NCI-H82 (cell line): Measurements from ENCODE around the gene ACACB.
A peak's percentile ranks its signal among the peaks of the same experiment; 100 is the strongest.

Experiments used
- DNase-seq: peaks from one replicate; lab custom pipeline; 2025; lab: John Stamatoyannopoulos, UW

The ACACB gene

DNA sequence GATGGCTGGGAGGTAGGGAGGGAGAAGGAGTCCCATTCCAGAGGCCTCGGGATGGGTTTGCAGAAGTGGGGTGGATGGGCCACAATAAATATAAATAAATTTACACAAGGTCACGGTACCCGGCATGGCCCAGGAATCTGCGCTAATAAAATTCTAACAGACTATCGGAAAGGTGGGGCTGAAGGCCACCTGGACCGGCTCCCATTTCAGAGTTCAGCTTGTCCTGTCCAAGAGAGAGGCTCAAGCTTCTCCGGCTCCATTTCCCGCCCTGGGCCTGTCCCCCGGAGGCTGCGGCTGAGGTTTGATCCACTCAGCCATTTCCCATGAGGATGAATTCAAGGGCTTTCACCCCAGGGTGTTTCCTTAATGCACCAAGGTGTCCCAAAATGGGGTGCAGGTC, 162.5 kb downstream of the ACACB start:
- DNase-seq: no peak

- no peak for DNase-seq
These were observed 163.1 kb downstream of the ACACB start for GRCh38 chr12:109279525-109279924.

GRCh38 chr12:109281452-109281851, 165.1 kb downstream of the ACACB start:
- DNase-seq: no peak

DNA sequence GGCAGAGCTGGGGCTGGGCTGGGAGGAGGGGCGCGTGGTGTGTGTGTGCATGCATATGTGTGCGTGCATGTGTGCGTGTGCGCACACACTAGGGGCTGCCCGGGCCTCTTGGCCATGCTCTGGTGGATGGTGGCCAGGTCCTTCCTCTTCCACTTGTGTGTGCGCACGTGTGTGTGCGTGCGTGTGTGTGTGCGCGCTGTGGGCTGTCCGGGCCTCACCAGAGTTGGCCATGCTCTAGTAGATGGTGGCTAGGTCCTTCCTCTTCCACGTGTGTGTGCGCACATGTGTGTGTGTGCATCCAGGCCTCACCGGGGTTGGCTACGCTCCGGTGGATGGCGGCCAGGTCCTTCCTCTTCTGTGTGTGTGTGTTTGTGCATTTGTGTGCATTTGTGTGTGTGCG, 168.0 kb downstream of the ACACB start:
- DNase-seq: no peak

DNA sequence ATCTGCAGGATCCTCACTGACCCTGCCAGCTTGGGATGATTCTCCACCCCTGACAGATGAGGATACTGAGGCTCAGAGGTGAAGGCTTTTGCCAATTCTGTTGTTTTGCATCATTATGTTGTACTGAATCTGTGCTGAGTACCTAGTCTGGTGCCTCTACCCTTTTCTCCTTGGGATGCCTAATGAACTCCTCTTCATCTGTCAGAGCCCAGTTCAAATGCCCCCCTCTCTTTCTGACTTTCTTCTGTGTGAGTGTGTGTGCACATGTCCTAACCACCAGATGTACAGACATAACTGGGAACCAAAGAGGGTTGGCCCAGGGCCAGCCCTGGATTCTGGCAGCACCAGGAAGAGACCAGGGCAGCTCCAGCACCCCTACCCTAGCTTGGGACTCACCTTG, 169.9 kb downstream of the ACACB start:
- DNase-seq: no peak

DNA sequence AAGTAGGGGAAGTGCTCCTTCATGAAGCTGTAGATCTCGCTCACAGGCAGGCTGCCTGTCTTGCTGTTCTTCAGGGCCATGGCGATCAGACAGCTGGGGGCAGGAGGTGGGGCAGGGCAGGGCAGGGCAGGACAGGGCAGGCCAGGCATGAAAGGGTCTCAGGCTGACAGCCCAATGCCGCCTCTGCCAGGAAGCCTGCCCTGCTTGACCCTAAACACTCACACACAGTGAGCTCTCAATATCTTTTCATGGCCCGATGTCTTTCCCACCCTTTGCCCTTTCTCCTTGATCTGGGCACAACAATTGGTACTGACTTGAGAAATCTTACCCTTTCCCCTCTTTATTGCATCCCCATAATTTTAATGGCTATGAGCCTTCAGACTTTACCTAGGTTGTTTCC, 170.3 kb downstream of the ACACB start:
- DNase-seq: no peak

GRCh38 chr12:109287181-109287580, 170.8 kb downstream of the ACACB start:
- no peak for DNase-seq

DNA sequence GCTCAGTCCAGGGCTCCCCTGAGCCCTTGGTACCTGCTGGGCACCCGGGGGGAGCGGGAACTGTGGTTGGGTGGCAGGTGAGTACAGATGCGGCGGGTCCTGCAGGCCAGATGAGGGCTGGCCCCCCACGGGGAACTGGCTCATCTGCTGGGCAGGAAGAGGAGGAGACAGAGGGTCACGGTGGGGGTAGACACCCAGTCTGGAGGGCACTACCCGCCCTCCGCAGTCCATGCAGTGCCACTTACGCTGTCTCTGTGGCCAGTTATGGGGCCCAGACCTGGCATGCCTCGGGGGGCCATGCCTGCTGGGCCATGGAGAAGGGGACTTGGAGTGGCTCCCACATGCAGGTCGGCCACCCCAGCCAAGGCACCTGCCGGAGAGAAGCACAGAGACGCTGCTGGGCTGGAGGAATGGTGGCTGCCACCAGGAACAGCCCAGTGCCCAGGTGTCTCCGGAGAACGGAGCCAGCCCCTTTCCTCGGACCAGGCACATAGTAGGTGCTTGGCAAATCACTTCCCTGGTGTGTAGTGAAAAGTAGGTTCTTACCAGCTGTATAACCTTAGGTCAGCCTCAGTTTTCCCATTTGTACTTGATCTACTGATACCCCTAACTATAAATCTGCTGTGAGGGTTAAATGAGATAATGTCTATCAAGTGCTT, 171.6 kb downstream of the ACACB start:
- no peak for DNase-seq

- DNase-seq: no peak
These were observed 172.2 kb downstream of the ACACB start for GRCh38 chr12:109288571-109288970.

GRCh38 chr12:109289004-109289403, 172.6 kb downstream of the ACACB start:
- DNase-seq: no peak

GRCh38 chr12:109289551-109289950, 173.2 kb downstream of the ACACB start:
- peak; percentile 50 for DNase-seq

DNA sequence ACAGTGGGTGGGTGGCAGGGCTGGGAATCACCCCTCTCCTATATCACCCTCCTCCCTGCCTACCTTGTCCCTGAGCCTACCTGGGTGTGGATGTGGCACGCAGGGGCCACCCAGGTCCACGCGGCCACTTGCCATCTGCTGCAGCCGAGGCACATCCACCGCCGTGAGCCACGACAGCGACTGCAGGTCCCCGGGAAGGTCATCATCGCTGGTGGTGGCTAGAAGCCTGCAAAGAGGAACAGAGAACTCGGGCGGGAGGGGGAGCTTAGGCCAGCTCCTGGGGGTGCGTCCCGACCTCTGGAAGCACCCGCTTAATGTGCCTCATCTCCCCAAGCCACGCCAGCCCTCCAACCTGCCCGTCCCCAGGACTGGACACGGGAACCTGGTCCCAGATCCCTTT, 173.7 kb downstream of the ACACB start:
- DNase-seq: no peak

GRCh38 chr12:109291117-109291516, 174.7 kb downstream of the ACACB start:
- DNase-seq: no peak

- peak; percentile 86 for DNase-seq
These were observed 175.3 kb downstream of the ACACB start for GRCh38 chr12:109291521-109292341.

GRCh38 chr12:109292342-109292711, 175.9 kb downstream of the ACACB start:
- no peak for DNase-seq

DNA sequence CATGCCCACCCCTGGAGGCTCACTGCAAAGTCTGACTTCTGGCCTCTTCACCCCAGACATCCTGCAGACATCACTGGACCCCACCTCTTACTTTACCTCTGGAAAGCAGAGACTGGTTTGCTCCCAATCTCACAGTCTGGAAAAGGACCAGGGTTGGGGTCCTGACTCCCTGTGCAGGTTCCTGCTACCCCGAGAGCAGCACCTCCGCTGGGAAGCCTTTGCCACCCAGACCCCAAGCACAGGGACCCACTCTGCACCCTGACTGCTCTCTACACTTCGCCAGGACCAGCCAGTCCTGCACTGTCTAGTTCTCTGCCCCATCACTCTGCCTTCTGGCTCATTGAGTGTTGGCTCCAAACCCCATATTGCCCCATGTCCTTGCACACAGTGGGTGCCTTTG, 176.7 kb downstream of the ACACB start:
- no peak for DNase-seq

- DNase-seq: no peak
These were observed 178.0 kb downstream of the ACACB start for GRCh38 chr12:109294286-109294796.

- DNase-seq: no peak
These were observed 179.5 kb downstream of the ACACB start for GRCh38 chr12:109295764-109296425.

GRCh38 chr12:109296431-109296830, 180.0 kb downstream of the ACACB start:
- no peak for DNase-seq

DNA sequence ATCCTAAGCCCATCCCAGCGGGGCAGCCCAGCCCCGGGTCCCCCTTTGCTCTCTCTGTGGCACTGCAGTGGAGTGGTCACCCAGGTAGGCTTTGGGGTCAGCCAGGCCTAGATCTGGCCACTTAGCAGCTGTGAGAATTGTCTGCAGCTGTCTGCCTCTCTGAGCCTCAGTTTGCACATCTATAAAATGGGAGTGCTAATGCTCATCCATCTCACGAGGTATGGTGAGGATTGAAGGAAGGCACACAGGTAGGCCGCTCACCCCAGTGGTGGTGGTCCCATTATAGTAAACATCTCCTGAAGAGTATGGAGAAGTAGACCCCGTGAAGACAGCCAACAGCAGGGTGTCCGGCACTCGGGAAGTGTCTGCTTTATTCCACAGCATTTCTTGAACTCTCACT, 183.5 kb downstream of the ACACB start:
- no peak for DNase-seq

DNA sequence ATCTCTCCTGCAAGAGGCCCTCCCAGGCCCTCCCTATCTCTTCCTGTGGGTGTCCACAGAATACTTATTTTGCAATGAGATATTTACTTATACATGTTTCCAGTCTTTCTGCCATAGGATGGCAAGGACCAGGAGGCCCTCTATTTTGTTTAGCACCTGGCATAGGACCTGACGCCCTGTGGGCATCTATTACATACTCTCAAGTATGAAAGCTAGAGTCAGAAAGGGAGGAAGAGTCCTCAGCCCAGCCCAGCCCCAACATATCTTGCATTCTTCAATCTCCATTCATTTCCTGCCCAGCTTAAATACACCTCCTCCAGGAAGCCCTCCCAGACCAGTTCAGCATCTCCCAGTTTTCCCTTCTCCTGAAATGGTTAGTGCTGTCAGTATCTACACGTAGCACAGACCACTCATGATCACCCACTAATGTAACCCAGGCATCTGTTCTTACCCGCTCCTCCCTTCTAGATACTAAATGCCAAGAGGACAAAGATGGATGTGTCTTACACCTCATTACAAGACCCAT, 185.3 kb downstream of the ACACB start:
- DNase-seq: no peak

DNA sequence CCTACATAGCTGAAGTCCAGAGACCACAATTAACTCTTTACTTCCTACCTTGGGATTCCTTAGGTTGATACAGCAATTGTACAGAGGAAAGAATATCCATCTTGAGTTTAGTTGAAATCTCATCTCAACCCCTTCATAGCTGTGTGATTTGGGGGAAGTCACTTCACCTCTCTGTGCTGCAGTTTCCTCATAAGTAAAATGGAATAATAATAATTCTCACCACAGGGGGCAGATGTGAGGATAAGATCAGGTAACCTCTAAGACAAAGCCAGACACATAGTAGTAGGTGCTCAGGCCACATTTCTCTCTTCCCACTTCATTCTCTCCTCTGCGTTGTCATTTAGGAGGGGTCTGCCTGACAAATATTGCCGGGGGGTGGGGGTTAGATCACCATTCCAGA, 186.0 kb downstream of the ACACB start:
- peak; percentile 68 for DNase-seq

DNA sequence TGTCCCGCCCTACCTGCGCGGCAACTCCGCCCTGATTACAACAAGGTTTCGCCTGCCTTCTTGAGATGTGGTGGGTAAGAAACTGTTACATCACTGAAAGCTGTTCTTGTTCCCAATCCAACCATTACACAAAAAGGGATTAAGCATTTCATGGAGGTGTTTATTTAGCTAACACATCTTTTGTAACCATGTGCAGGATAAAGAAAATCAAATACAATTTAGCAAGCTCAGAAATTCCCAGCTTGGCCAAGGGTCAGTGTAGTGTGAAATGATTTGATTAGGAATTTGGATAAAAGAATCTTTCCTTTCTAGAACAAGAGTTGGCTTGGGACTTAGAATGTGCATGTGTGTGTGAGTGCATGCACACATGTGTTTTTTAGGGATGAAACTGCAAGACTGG, 186.4 kb downstream of the ACACB start:
- no peak for DNase-seq
